ENCODE results near the gene GLRA3.
A peak's percentile ranks its signal among the peaks of the same experiment; 100 is the strongest.
"Not testable (repeated sequence)": the region's sequence is repeated elsewhere in the genome, so short reads cannot be mapped to it uniquely, and the experiment has no call there.

GLRA3 gene

DNA sequence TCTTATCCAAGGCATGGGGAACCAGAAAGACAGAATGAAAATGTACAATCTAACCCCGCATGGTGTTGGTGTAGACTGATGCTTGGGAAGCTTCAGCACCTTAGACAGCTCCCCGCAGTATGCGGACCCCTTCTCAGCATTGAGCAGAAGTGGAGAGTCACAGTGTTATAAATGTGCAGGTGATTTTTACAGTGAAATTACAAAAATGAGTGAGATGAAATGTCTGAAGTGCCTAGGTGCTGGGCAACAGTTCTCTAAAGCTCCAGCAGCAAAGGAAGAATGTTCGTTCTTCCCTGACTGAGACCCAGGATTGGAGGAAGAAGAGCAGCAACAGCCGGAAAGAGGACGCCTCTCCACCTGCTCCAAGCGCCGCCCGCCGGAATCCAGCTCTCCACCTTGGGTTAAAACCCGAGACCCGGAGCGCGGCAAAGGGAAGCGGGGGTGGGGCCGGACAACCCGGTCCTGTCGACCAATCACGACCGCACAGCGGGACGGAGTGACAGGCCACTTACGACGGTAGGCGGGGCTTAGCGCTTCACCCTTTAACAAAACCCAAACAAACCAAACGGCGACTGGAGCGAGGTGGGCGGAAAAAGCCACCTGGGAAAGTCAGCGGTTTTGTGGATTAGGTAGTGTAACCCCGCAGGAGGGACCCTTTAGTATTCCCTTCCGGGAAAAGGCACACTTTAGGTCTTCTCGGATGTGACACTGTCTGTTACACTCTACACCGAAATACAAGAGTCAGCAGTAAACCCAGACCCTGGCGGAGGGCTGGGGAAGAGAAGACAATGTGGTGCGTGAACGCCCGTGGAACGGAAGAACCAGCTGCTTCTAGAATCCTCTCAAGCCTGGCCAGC is at the start of gene GLRA3:
Gene GLRA3, minus strand, starts transcription at position 403 of the 857 bp plus-strand sequence. CDS start 436 bp downstream, outside the sequence.
- CTCF ChIA-PET, result no interaction called here
- POLR2A ChIA-PET, result no interaction called here
- TF ChIP-seq CTCF (IDR thresholded peaks at IDR 0.05; ENCODE audit: control extremely low read depth, extremely low read depth, low read depth, missing control alignments), result no peak
- peak; percentile 13 for DNase-seq (ENCODE audit: extremely low spot score)

DNA sequence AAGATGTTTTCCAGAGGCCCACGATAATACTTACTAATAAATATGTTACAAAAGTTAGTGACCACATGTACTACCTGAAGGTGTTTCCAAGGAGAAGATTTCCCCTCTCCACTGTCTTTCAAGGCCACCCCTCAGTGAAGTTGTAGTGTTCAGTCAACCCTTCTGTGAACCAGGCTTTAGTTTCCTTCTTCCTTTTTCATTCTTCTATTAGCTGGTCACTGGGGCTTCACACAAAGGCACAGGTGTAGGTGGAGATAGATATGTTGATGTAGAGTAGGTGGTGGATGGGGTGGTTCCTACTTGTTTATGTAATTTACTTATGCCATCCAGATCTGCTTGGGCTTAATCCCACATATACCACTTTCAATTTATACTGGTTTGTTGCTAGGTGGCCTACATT is 45.9 kb upstream of the GLRA3 start:
- no peak for TF ChIP-seq CTCF (IDR thresholded peaks at IDR 0.05; ENCODE audit: control extremely low read depth, extremely low read depth, low read depth, missing control alignments)
- ChIA-PET POLR2A (no interaction called here), CTCF (interaction anchor here (1.8 kb wide), 1 partner anchor 11 kb away, joined by 4 read pairs; no protein-coding TSS in a partner anchor)
- DNase-seq (ENCODE audit: extremely low spot score), result no peak

- ChIA-PET CTCF (interaction anchor here (1.8 kb wide), 1 partner anchor 10 kb away, joined by 4 read pairs; no protein-coding TSS in a partner anchor), POLR2A (no interaction called here)
- TF ChIP-seq CTCF (IDR thresholded peaks at IDR 0.05; ENCODE audit: control extremely low read depth, extremely low read depth, low read depth, missing control alignments), result no peak
- peak; percentile 10 for DNase-seq (ENCODE audit: extremely low spot score)
Measured at GRCh38 chr4:174873931-174874330, 44.9 kb upstream of the GLRA3 start.

DNA sequence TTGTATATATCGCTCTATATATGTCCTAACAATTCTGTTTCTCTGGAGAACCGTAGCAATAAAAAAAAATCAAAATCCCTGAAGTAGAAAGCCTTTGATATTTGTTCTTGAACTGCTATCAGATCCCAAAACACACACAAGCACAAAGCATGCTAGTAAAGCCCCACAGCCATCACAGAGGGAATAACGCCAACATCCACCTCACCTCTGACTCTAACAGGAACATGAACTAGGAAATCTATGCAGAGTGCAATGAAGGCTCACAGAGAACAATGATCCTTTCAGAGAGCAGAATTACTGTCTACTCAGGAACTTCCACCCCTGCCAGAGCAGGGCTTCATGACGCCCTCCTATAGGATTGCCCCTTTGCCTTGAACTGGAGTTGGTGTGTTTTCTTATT is 44.1 kb upstream of the GLRA3 start:
- DNase-seq (ENCODE audit: extremely low spot score); POLR2A ChIA-PET; CTCF ChIA-PET: not testable (repeated sequence)

DNA sequence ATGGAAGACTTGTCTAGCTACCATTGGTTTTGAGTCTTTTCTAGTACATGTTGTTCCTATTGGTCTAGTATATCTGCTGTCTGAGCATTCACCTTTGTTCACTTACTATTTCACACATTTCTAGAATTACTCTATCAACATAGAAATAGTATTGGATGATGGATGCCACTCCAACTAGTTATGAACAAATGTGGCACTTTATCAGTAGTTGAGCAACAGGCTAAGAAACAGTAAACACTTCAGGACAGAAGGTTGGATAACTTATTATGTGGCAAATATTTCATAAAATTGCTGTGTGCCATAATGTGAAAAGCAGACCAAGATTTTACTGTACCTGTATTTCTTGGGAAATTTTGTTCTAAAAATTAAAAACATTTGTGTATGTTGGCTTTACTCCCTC is 42.4 kb upstream of the GLRA3 start:
- no peak for DNase-seq (ENCODE audit: extremely low spot score)
- POLR2A ChIA-PET, result no interaction called here
- no peak for TF ChIP-seq CTCF (IDR thresholded peaks at IDR 0.05; ENCODE audit: control extremely low read depth, extremely low read depth, low read depth, missing control alignments)
- CTCF ChIA-PET, result no interaction called here

DNA sequence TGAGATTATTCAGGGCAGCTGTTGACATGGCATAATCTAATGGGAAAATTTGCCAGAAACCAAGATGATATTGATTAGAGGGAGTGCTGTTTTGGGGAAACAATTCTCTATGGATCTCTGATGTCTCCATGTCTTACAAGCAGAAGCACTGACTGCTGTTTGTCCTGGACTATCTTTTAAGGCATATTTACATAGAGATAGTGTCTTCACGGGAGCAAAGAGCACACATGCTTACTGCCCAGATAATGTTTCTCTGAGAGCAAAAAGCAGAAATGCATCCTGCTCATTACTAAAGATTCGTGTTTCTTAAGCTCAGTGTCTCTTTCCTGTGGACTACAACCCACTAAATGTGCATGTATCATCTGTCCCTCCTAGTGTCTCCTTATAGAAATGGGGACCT is 41.3 kb upstream of the GLRA3 start:
- ChIA-PET CTCF (no interaction called here), POLR2A (no interaction called here)
- no peak for DNase-seq (ENCODE audit: extremely low spot score)
- TF ChIP-seq CTCF (IDR thresholded peaks at IDR 0.05; ENCODE audit: control extremely low read depth, extremely low read depth, low read depth, missing control alignments), result no peak

DNA sequence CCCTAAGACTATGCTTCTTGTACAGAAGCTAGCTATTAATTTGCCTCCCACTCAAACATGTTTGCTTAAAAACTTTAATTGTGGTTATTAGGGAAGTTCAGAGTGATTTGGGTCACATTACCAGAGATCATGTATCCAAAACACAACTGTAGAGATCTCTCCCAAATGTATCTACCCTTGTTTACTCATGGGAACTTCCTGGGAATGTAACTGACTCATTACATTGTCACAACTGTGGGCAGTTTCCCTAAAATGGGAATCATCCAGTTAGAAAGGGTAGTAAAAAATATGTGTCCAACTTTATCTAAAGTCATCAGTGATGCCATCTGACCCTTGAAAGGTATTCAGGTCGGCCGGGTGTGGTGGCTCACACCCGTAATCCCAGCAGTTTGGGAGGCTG is 40.3 kb upstream of the GLRA3 start:
- DNase-seq (ENCODE audit: extremely low spot score), result no peak
- ChIA-PET CTCF (no interaction called here), POLR2A (no interaction called here)
- no peak for TF ChIP-seq CTCF (IDR thresholded peaks at IDR 0.05; ENCODE audit: control extremely low read depth, extremely low read depth, low read depth, missing control alignments)

Measured in GM10248 (cell line).